PC-9 (cell line): ENCODE measurements around the gene SPANXN3. TPM values are rescaled to one million over a fixed set of nuclear protein-coding genes. Genes with fewer than 3 reads are reported as not detected.

ENCODE experiments used
- BruUV-seq: library from RNA; stranded (reverse); fragments of 400-500 nt; replicated peaks from 2 replicates; lab custom pipeline; 2021; lab: Mats Ljungman, UMichigan
- CTCF ChIA-PET: fragments of 300-600 bp; sonication (Branson Sonifier 250); formaldehyde crosslinking; loops from one replicate; lab custom pipeline; 2022; ENCODE audit warnings: antibody characterized with exemption; lab: Charles Lee
- POLR2A ChIA-PET: fragments of 300-600 bp; sonication (Branson Sonifier 250); formaldehyde crosslinking; loops from one replicate; lab custom pipeline; 2022; ENCODE audit warnings: antibody characterized with exemption; ENCODE audit not compliant: unreplicated experiment; lab: Charles Lee
- DNase-seq, 2 experiments: peaks; one replicate each; pipeline versions ENCODE4 v3.0.0 to v3.0.0-alpha.2; 2015 to 2022; ENCODE audit warnings: mixed read lengths in 1 of 2
- H2AFZ ChIP-seq: fragments of 200-600 bp; sonication (generic); 2 replicates; pipeline ENCODE4 v1.8.1; 2017; ENCODE audit warnings: antibody characterized with exemption
- H3F3A ChIP-seq: fragments of 200-600 bp; sonication (generic); 2 replicates; pipeline ENCODE4 v1.8.1; 2017; ENCODE audit warnings: antibody characterized with exemption, mild to moderate bottlenecking, low read depth; ENCODE audit not compliant: insufficient read depth
- H3K27ac ChIP-seq: fragments of 200-600 bp; sonication (generic); 2 replicates; pipeline ENCODE4 v1.6.1; 2016; ENCODE audit warnings: mixed run types
- H3K27me3 ChIP-seq: fragments of 200-600 bp; sonication (generic); 2 replicates; pipeline ENCODE4 v1.6.1; 2016; ENCODE audit warnings: low read depth, mixed run types; ENCODE audit not compliant: insufficient read depth
- H3K36me3 ChIP-seq: fragments of 200-600 bp; sonication (generic); 2 replicates; pipeline ENCODE4 v1.6.1; 2016; ENCODE audit warnings: low read depth, mixed run types
- H3K4me1 ChIP-seq: fragments of 200-600 bp; sonication (generic); replicated peaks from 2 replicates; pipeline ENCODE4 v1.6.1; 2016; ENCODE audit warnings: mixed run types; ENCODE audit not compliant: insufficient read depth
- H3K4me2 ChIP-seq: fragments of 200-600 bp; sonication (generic); 2 replicates; pipeline ENCODE4 v1.6.1; 2017; ENCODE audit warnings: mixed run types
- H3K4me3 ChIP-seq: fragments of 200-600 bp; sonication (generic); 2 replicates; pipeline ENCODE4 v1.6.1; 2016; ENCODE audit warnings: mixed run types
- H3K79me2 ChIP-seq: fragments of 200-600 bp; sonication (generic); 2 replicates; pipeline ENCODE4 v1.6.1; 2017; ENCODE audit warnings: low read depth, mixed run types
- H3K9me2 ChIP-seq: fragments of 200-600 bp; sonication (generic); 2 replicates; pipeline ENCODE4 v1.8.1; 2017; ENCODE audit warnings: mild to moderate bottlenecking; ENCODE audit not compliant: insufficient read depth
- H3K9me3 ChIP-seq: fragments of 200-600 bp; sonication (generic); 2 replicates; pipeline ENCODE4 v1.8.1; 2016; ENCODE audit warnings: low read depth; ENCODE audit not compliant: insufficient read depth
- H4K20me1 ChIP-seq: fragments of 200-600 bp; sonication (generic); 2 replicates; pipeline ENCODE4 v1.8.1; 2017; ENCODE audit not compliant: insufficient read depth
- EZH2 ChIP-seq: fragments of 200-600 bp; sonication (generic); IDR thresholded peaks from 2 replicates; pipeline ENCODE4 v1.8.0; 2017; ENCODE audit warnings: antibody characterized with exemption, low read depth
- intact Hi-C: fragments of 100-400 bp; cut with micrococcal nuclease; formaldehyde crosslinking; loops from one replicate; pipeline ENCODE4 v1.10.0; 2022; ENCODE audit not compliant: unreplicated experiment
- total RNA-seq: library from RNA; stranded (reverse); gene quantifications from 2 replicates; pipeline ENCODE4 v1.2.3, GENCODE V29; 2021
- TF ChIP-seq, protein P1 (sequence below): fragments of 200-600 bp; sonication (generic); conservative IDR thresholded peaks from 2 replicates; pipeline ENCODE4 v1.6.1; 2017; ENCODE audit warnings: mixed run types, antibody characterized with exemption, mild to moderate bottlenecking, moderate library complexity

SPANXN3 gene
- total RNA-seq, 1 experiment from 2014 or later: not detected

DNA sequence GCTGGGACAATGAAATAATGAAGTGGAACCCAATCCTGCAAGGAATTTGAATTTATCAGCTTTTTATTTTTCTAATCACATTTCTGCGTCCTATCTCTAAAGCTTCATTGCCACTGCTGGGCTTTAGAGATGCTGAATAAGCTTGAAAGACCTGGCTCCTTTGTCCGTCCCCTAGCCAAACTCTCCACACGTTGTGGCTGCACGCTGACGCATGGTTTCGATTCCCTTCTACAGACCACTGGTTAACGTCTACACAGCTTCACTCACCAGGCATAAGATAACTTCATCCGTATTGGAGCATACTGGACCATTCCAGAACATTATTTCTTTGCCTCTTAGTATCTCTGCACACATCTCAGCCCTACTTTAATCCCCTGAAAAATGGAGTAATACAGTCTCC lies 31.2 kb downstream of the SPANXN3 start:
- POLR2A ChIA-PET: no interaction called here
- no peak overlapping the region for H2AFZ ChIP-seq
- DNase-seq: no peak
- no peaks in the 10 kb centered on the region for H3F3A ChIP-seq
- H3K27me3 ChIP-seq: no peaks in the 10 kb centered on the region
- no peaks in the 10 kb centered on the region for H4K20me1 ChIP-seq
- CTCF ChIA-PET: no interaction called here
- H3K4me1 ChIP-seq: no peaks in the 10 kb centered on the region
- H3K27ac ChIP-seq: no peak overlapping the region
- BruUV-seq: no TSS peak
- TF ChIP-seq EZH2: no peak
- TF ChIP-seq, protein P1, sequence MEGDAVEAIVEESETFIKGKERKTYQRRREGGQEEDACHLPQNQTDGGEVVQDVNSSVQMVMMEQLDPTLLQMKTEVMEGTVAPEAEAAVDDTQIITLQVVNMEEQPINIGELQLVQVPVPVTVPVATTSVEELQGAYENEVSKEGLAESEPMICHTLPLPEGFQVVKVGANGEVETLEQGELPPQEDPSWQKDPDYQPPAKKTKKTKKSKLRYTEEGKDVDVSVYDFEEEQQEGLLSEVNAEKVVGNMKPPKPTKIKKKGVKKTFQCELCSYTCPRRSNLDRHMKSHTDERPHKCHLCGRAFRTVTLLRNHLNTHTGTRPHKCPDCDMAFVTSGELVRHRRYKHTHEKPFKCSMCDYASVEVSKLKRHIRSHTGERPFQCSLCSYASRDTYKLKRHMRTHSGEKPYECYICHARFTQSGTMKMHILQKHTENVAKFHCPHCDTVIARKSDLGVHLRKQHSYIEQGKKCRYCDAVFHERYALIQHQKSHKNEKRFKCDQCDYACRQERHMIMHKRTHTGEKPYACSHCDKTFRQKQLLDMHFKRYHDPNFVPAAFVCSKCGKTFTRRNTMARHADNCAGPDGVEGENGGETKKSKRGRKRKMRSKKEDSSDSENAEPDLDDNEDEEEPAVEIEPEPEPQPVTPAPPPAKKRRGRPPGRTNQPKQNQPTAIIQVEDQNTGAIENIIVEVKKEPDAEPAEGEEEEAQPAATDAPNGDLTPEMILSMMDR: no peak
- no peak overlapping the region for H3K4me2 ChIP-seq
- no peaks in the 10 kb centered on the region; the same call in 1 of the 2 replicates for H3K9me3 ChIP-seq
- H3K79me2 ChIP-seq: no peaks in the 10 kb centered on the region
- no peaks in the 10 kb centered on the region for H3K9me2 ChIP-seq
- H3K4me3 ChIP-seq: no peak overlapping the region
- intact Hi-C loops: no loop called here
- H3K36me3 ChIP-seq: no peaks in the 10 kb centered on the region

DNA sequence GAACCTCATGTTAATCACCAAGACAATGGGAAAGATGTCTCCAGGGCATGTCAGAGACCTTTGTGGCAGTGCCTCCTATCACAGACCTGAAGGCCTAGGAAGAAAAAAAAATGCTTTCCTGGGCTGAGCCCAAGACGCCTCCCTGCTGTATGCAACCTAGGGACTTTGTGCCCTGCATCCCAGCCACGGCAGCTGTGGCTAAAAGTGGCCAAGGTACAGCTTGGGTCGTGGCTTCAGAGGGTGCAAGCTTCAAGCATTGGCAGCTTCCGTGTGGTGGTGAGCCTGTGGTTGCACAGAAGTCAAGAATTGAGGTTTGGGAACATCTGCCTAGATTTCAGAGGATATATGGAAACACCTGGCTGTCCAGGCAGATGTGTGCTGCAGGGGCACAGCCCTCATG lies 40.5 kb downstream of the SPANXN3 start:
- ChIA-PET CTCF (no interaction called here), POLR2A (no interaction called here)
- Histone ChIP-seq H3K79me2 (no peaks in the 10 kb centered on the region), H3K36me3 (no peaks in the 10 kb centered on the region), H3K4me2 (no peak overlapping the region), H2AFZ (no peak overlapping the region), H3K4me3 (no peak overlapping the region), H3K27me3 (no peaks in the 10 kb centered on the region), H3F3A (no peaks in the 10 kb centered on the region), H4K20me1 (no peaks in the 10 kb centered on the region), H3K4me1 (no peaks in the 10 kb centered on the region), H3K27ac (no peak overlapping the region), H3K9me3 (no peaks in the 10 kb centered on the region), H3K9me2 (no peaks in the 10 kb centered on the region)
- no peak for DNase-seq
- TF ChIP-seq, protein P1: no peak
- TF ChIP-seq EZH2: no peak
- intact Hi-C loops: no loop called here
- BruUV-seq: no TSS peak

DNA sequence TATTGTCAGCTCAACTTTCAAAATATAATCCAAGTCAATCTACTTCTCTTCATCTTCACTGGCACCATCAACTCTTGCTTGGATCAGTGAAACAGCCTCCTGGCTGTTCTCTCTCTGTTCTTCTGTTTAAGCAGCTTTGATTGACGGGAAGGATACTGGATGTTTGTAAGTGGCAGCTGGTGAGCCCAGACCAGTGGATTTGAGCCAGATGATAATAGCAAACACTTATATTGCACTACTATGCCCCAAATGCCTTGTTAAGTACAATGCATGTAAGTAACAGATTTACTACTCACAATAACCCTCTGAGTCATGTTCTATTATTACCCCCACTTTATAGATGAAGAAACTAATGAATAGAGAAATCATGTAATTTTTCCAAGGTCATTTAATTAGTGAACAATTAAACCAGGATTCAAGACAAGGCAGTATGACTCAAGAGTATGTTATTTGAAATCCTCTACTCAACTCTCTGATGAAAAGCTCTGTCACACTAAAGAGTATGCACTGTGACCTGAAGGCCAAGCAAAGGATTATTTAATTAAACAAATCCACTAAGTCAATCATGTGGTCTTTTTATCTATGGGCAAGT lies 44.8 kb downstream of the SPANXN3 start:
- Histone ChIP-seq H2AFZ (no peak overlapping the region), H3K27me3 (no peaks in the 10 kb centered on the region), H3K4me3 (no peak overlapping the region), H3K27ac (no peak overlapping the region), H3K4me2 (no peak overlapping the region), H4K20me1 (no peaks in the 10 kb centered on the region), H3K36me3 (no peaks in the 10 kb centered on the region), H3K9me3 (no peaks in the 10 kb centered on the region), H3F3A (no peaks in the 10 kb centered on the region), H3K9me2 (no peaks in the 10 kb centered on the region), H3K4me1 (no peaks in the 10 kb centered on the region), H3K79me2 (no peaks in the 10 kb centered on the region)
- ChIA-PET CTCF (no interaction called here), POLR2A (no interaction called here)
- TF ChIP-seq, protein P1: no peak
- no peak for TF ChIP-seq EZH2
- no peak for DNase-seq
- no TSS peak for BruUV-seq
- intact Hi-C loops: no loop called here
